DOHH2 (cell line): Measurements from ENCODE around the gene PLEKHG7.

Source experiments
- EZH2phosphoT487 ChIP-seq: fragments of 200-600 bp; sonication (generic); IDR thresholded peaks from 2 replicates; pipeline ENCODE4 v1.6.1; 2017; ENCODE audit warnings: borderline replicate concordance, mild to moderate bottlenecking, antibody characterized with exemption, low read length, moderate library complexity, mixed read lengths
- TF ChIP-seq, protein P1 (sequence below): fragments of 200-600 bp; sonication (generic); IDR thresholded peaks from one replicate; pipeline ENCODE4 v1.5.1; 2014; ENCODE audit warnings: antibody characterized with exemption, mild to moderate bottlenecking, low read depth, low read length; ENCODE audit not compliant: poor library complexity, severe bottlenecking

DNA sequence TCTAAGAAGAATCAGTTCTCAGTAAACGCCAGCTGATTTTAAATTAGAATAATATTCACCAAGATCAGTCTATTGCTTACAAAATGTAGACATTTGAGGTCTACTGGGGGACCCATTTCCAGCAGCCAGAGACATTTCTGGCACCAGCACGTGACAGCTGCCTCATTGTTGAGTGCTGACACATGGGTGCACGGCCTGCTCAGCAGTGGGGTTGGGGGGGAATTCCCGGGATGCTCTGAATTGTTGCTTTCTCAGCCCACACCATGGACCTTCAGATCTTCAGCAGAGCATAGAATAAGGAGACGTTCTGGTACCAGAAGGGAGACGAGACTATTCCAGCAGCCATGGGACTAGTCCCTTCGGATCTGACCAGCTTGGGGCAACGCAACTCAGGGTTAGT, 18.3 kb downstream of the PLEKHG7 start:
- TF ChIP-seq, protein P1, sequence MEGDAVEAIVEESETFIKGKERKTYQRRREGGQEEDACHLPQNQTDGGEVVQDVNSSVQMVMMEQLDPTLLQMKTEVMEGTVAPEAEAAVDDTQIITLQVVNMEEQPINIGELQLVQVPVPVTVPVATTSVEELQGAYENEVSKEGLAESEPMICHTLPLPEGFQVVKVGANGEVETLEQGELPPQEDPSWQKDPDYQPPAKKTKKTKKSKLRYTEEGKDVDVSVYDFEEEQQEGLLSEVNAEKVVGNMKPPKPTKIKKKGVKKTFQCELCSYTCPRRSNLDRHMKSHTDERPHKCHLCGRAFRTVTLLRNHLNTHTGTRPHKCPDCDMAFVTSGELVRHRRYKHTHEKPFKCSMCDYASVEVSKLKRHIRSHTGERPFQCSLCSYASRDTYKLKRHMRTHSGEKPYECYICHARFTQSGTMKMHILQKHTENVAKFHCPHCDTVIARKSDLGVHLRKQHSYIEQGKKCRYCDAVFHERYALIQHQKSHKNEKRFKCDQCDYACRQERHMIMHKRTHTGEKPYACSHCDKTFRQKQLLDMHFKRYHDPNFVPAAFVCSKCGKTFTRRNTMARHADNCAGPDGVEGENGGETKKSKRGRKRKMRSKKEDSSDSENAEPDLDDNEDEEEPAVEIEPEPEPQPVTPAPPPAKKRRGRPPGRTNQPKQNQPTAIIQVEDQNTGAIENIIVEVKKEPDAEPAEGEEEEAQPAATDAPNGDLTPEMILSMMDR = no peak
- no peak for TF ChIP-seq EZH2phosphoT487
